T-cell (primary cell): ENCODE data around the gene TRPM1. TPM values are rescaled to one million over a fixed set of nuclear protein-coding genes. Genes with fewer than 3 reads are reported as not detected.

Experiments used
- ATAC-seq, 4 experiments: fragments of 200-7000 bp in 3 of 4; fragments of 150-1000 bp in 1 of 4; cut with Tn5 transposase; replicated peaks in 1 of 4; 1 replicate in 3 of 4; 2 replicates in 1 of 4; pipeline ENCODE4 v1.10.0; 2021; ENCODE audit warnings: moderate library complexity in 3 of 4, mild to moderate bottlenecking in 2 of 4, moderate number of reproducible peaks in 1 of 4
- CTCF ChIA-PET, 2 donors: fragments of 300-600 bp; sonication (Branson Sonifier 250); formaldehyde crosslinking; loops; one replicate each; lab custom pipeline; 2022; ENCODE audit warnings: antibody characterized with exemption in 2 of 2; lab: Charles Lee
- POLR2A ChIA-PET, 2 donors: fragments of 300-600 bp; sonication (Branson Sonifier 250); formaldehyde crosslinking; loops; one replicate each; lab custom pipeline; 2022; ENCODE audit warnings: antibody characterized with exemption in 2 of 2; lab: Charles Lee
- DNase-seq, 35 experiments: peaks; one replicate each; pipeline versions ENCODE4 v3.0.0 to v3.0.0-alpha.2; 2013 to 2023
- H3K27ac ChIP-seq: one replicate; pipeline ENCODE4 v1.5.1; 2013; ENCODE audit warnings: low read length
- H3K27me3 ChIP-seq, 2 experiments: replicated peaks in 1 of 2; 1 replicate in 1 of 2; 2 replicates in 1 of 2; pipeline versions ENCODE4 v1.6.1 to v1.7.0; 2013; ENCODE audit warnings: low read length in 1 of 2, mixed read lengths in 1 of 2; ENCODE audit not compliant: control insufficient read depth in 2 of 2, insufficient read depth in 2 of 2; ENCODE audit errors: extremely low read depth in 1 of 2
- H3K36me3 ChIP-seq, 2 donors: 1 replicate in 1 of 2; 2 replicates in 1 of 2; pipeline versions ENCODE4 v1.6.1 to v1.7.0; 2013; ENCODE audit warnings: low read length in 1 of 2; ENCODE audit not compliant: control insufficient read depth in 2 of 2, insufficient read depth in 1 of 2; ENCODE audit errors: extremely low read depth in 1 of 2
- H3K4me1 ChIP-seq, 2 experiments: 1 replicate in 1 of 2; 2 replicates in 1 of 2; pipeline versions ENCODE4 v1.6.1 to v1.7.0; 2013; ENCODE audit warnings: low read length in 2 of 2, mixed read lengths in 1 of 2; ENCODE audit not compliant: insufficient read depth in 2 of 2, control insufficient read depth in 1 of 2; ENCODE audit errors: extremely low read depth in 1 of 2
- H3K4me3 ChIP-seq, 2 donors: 1 replicate in 1 of 2; 2 replicates in 1 of 2; pipeline versions ENCODE4 v1.5.1 to v1.7.0; 2013; ENCODE audit warnings: mild to moderate bottlenecking in 2 of 2, low read length in 1 of 2, moderate library complexity in 1 of 2; ENCODE audit not compliant: control insufficient read depth in 1 of 2; ENCODE audit errors: extremely low read depth in 1 of 2
- H3K9me3 ChIP-seq: 2 replicates; pipeline ENCODE4 v1.7.0; 2013
- H3K27ac Mint-ChIP-seq, 2 donors: one replicate each; pipeline ENCODE4 v1.8.0; 2020 to 2021; ENCODE audit warnings: mild to moderate bottlenecking in 2 of 2, mixed read lengths in 2 of 2
- H3K27me3 Mint-ChIP-seq, 2 donors: one replicate each; pipeline ENCODE4 v1.8.0; 2021 to 2022; ENCODE audit warnings: mixed read lengths in 2 of 2
- H3K36me3 Mint-ChIP-seq: one replicate; pipeline ENCODE4 v1.8.0; 2021; ENCODE audit warnings: mixed read lengths
- H3K4me1 Mint-ChIP-seq, 3 donors: one replicate each; pipeline ENCODE4 v1.8.0; 2020 to 2022; ENCODE audit warnings: mixed read lengths in 3 of 3, mild to moderate bottlenecking in 1 of 3
- H3K4me3 Mint-ChIP-seq, 3 donors: one replicate each; pipeline ENCODE4 v1.8.0; 2020 to 2022; ENCODE audit warnings: mild to moderate bottlenecking in 3 of 3, mixed read lengths in 3 of 3, moderate library complexity in 3 of 3
- H3K9me3 Mint-ChIP-seq, 3 donors: one replicate each; pipeline ENCODE4 v1.8.0; 2020 to 2022; ENCODE audit warnings: mixed read lengths in 3 of 3
- WGBS: methylation state at CpG from one replicate; pipeline ENCODE4 v1.1.5; 2013; ENCODE audit warnings: missing lambda C conversion rate; ENCODE audit not compliant: insufficient coverage; 5-methylcytosine and 5-hydroxymethylcytosine counted together
- total RNA-seq, 35 experiments: library from RNA in 6 of 35; stranded (reverse) in 6 of 35; fragments of 120-200 nt in 1 of 35; gene quantifications; one replicate each; pipeline versions ENCODE4 v1.2.1 to v1.2.4 and lab custom pipeline; 2013 to 2026

TRPM1 gene
- total RNA-seq, 5 donors from 2014 or later (not counting 1 experiment from before 2014, with no cell fraction given), result not detected

DNA sequence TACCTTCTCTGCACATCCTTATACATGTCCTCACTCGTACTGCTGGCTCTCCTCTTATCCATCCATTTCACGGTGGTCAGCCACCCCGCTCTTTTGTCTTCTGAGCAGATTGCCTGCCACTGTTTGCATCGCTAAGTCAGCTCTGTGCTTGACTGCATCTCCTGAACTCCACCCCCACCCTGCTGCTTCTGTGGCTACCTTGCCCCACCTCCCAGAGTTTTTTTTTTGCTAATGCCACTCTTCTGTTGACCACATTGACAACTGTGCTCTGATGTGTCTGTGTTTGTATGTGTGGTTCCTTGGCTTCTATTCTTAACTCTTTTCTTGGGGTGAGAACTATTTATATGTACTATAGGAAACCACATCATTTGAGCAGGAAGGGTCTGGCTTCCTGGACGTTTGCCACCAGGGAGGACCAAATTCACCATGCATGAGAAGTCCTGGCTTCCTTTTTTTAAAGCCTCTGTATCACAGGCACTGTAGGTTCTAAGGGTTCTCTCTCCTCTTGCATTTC, 97.2 kb downstream of the TRPM1 start:
- Histone ChIP-seq H3K27ac (no peak overlapping the region), H3K36me3 (no peaks in the 10 kb centered on the region), H3K9me3 (no peaks in the 10 kb centered on the region), H3K27me3 (peaks cover 2 to 6% of the 10 kb centered on the region in 2 experiments), H3K4me1 (peaks cover 0 to 10% of the 10 kb centered on the region in 2 experiments), H3K4me3 (no peak overlapping the region)
- Mint-ChIP-seq H3K36me3 (no peaks in the 10 kb centered on the region), H3K9me3 (no peaks in the 10 kb centered on the region), H3K4me1 (peaks cover 8 to 19% (median 13%) of the 10 kb centered on the region in 3 donors), H3K4me3 (peak overlapping the region in 1 of 3 donors; percentile 13), H3K27ac (peak overlapping the region in 1 of 2 donors; percentile 47), H3K27me3 (peaks cover 13 to 16% of the 10 kb centered on the region in 2 donors)
- ChIA-PET CTCF (interaction anchor here in 1 of 2 donors (1.4 kb wide), 1 partner anchor 10 kb away, joined by 3 read pairs; no protein-coding TSS in a partner anchor), POLR2A (no interaction called here)
- ATAC-seq (peak in 3 of 4 experiments; percentile 32 to 35 (median 33)), DNase-seq (peak in 5 of 35 experiments; percentile 4 to 31 (median 9))
- WGBS, result 29% methylated on average over 3 of the region's 5 CpGs

DNA sequence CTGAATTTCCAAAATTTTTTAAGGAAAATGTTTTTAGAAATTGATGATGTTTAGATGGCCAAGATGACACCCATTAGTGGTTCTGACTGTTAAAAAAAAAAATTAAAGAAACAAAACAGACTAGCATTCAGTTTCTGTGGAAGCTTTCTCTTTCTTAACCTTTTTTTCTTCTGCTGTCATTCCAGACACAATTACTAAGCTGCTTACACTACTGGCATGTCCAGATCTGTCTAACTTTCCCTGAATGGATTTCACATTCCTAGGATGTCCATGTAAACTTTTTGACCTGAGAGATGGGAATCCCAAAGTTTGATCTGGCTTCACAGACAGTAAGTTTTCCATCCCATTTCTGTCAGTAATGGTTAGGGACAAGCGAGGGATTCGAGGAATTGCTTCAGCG, 99.8 kb downstream of the TRPM1 start:
- H3K36me3 Mint-ChIP-seq, result no peaks in the 10 kb centered on the region
- POLR2A ChIA-PET, result no interaction called here
- no peak overlapping the region for H3K4me3 Mint-ChIP-seq
- H3K9me3 ChIP-seq, result no peaks in the 10 kb centered on the region
- no peaks in the 10 kb centered on the region for H3K36me3 ChIP-seq
- no peak overlapping the region for H3K27ac ChIP-seq
- no peak for ATAC-seq
- H3K4me1 ChIP-seq, result peaks cover 0 to 10% of the 10 kb centered on the region in 2 experiments
- 86% methylated on average over 3 of the region's 3 CpGs for WGBS
- CTCF ChIA-PET, result no interaction called here
- no peaks in the 10 kb centered on the region for H3K9me3 Mint-ChIP-seq
- H3K27me3 Mint-ChIP-seq, result peaks cover 10% of the 10 kb centered on the region in 2 donors
- peaks cover 8 to 19% (median 12%) of the 10 kb centered on the region in 3 donors for H3K4me1 Mint-ChIP-seq
- H3K27me3 ChIP-seq, result peaks cover 4 to 6% of the 10 kb centered on the region in 2 experiments
- DNase-seq, result no peak
- H3K27ac Mint-ChIP-seq, result no peak overlapping the region
- H3K4me3 ChIP-seq, result no peak overlapping the region

DNA sequence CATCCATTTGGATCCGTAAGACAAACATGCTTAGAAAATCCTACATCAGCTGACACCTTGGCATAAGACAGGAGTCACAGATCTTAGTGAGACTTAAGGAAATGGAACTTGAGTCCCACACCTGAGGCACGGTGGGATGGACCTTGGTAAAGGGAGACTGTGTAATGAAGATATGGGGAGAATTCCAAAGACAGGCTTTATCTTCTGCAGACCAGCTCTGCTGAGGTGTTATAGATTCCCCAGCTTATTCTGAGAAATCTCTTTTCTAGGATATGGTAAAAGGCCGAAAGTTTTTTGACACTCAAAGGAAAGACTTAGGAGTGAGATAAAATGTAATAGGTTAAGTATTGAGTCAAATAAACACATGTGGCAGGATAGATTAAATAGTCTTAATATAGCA, 101.8 kb downstream of the TRPM1 start:
- ATAC-seq (no peak), DNase-seq (no peak)
- CTCF ChIA-PET, result interaction anchor here in 1 of 2 donors (0.6 kb wide), 1 partner anchor 11 kb away, joined by 8 read pairs; no protein-coding TSS in a partner anchor
- no peaks in the 10 kb centered on the region for H3K9me3 ChIP-seq
- no peak overlapping the region for H3K27ac ChIP-seq
- POLR2A ChIA-PET, result no interaction called here
- peaks cover 0 to 9% of the 10 kb centered on the region in 2 experiments for H3K4me1 ChIP-seq
- no peak overlapping the region for H3K27ac Mint-ChIP-seq
- H3K36me3 Mint-ChIP-seq, result no peaks in the 10 kb centered on the region
- no CpG with 5 or more reads among the region's 3 CpGs for WGBS
- no peak overlapping the region for H3K4me3 Mint-ChIP-seq
- no peaks in the 10 kb centered on the region for H3K36me3 ChIP-seq
- H3K4me1 Mint-ChIP-seq, result peaks cover 8 to 13% (median 9%) of the 10 kb centered on the region in 3 donors
- no peak overlapping the region for H3K4me3 ChIP-seq
- peaks cover 4 to 6% of the 10 kb centered on the region in 2 experiments for H3K27me3 ChIP-seq
- no peaks in the 10 kb centered on the region for H3K9me3 Mint-ChIP-seq
- H3K27me3 Mint-ChIP-seq, result peaks cover 10% of the 10 kb centered on the region in 2 donors

DNA sequence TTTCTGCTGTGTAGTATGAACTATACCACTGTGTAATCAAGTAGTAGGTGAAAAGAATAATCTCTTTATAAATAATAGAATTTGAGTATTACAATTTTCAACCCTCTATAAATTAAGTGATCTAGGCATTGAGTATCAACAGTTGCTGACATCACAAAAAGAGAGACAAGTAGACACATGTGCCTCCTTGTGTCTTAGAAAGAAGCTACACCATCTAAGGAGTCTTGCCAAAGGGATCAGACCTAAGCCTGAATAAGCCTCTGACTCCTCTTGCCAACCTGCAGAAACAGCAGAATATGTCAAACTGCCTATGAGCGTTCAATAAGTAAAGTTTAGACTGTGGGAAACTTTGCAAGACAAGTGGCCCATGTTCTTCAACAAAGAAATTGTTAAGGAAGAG, 104.3 kb downstream of the TRPM1 start:
- H3K36me3 ChIP-seq, result no peaks in the 10 kb centered on the region
- Mint-ChIP-seq H3K36me3 (no peaks in the 10 kb centered on the region), H3K4me3 (no peak overlapping the region), H3K9me3 (no peaks in the 10 kb centered on the region), H3K27me3 (peaks cover 3% of the 10 kb centered on the region in 2 donors), H3K27ac (no peak overlapping the region), H3K4me1 (peaks cover 0 to 3% (median 2%) of the 10 kb centered on the region in 3 donors)
- no peak overlapping the region for H3K4me3 ChIP-seq
- ChIA-PET CTCF (no interaction called here), POLR2A (no interaction called here)
- no CpG with 5 or more reads among the region's 1 CpG for WGBS
- ATAC-seq (no peak), DNase-seq (no peak)
- no peak overlapping the region for H3K27ac ChIP-seq
- no peaks in the 10 kb centered on the region for H3K4me1 ChIP-seq
- no peaks in the 10 kb centered on the region for H3K9me3 ChIP-seq
- peaks cover 2 to 4% of the 10 kb centered on the region in 2 experiments for H3K27me3 ChIP-seq

DNA sequence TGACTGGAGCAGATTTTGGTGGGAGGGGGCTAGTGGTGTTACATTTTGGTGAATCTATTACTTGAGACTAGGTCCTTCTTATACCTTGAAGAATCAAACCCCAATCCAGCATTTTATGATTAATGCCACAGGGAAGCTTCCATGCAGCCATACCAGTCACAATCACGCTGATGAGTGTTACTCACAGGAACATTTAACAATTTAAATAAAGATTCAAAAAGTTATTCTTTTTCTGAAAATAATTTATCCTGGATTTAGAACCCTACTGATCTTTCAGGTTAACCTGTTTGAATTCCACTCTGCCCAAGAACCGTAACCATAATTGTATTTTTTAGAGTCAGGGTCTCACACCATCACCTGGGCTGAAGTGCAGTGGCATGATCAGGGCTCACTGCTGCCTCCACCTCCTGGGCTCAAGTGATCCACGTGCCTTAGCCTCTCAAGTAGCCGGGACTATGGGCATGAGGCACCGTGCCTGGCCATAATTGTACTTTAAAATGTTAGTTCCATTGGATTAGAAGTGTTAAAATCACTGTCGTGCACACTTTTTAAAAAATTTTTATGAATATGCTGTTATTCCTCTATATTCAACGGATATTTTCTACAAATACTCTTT, 109.2 kb downstream of the TRPM1 start:
- peaks cover 5% of the 10 kb centered on the region for H3K36me3 Mint-ChIP-seq
- DNase-seq, result peak in 1 of 35 experiments; percentile 12
- no peaks in the 10 kb centered on the region for H3K27me3 ChIP-seq

More for the DNA sequence above, 109.2 kb downstream of the TRPM1 start:
- Mint-ChIP-seq H3K4me1 (peaks cover 26 to 29% (median 27%) of the 10 kb centered on the region in 3 donors), H3K27ac (peak overlapping the region; percentile 75 to 82), H3K9me3 (no peaks in the 10 kb centered on the region), H3K4me3 (peak overlapping the region; percentile 74 to 80 (median 77)), H3K27me3 (no peaks in the 10 kb centered on the region)
- peak overlapping the region; percentile 54 for H3K27ac ChIP-seq
- H3K4me1 ChIP-seq, result peaks cover 16 to 19% of the 10 kb centered on the region in 2 experiments
- WGBS, result 90% methylated on average over 2 of the region's 7 CpGs
- peaks cover 0 to 3% of the 10 kb centered on the region in 2 donors for H3K36me3 ChIP-seq
- ChIA-PET CTCF (no interaction called here), POLR2A (no interaction called here)
- ATAC-seq, result no peak
- H3K9me3 ChIP-seq, result no peaks in the 10 kb centered on the region
- peak overlapping the region; percentile 89 to 91 for H3K4me3 ChIP-seq
